K562 (cell line): ENCODE measurements around the gene FKBP8. TPM values are rescaled to one million over a fixed set of nuclear protein-coding genes. Genes with fewer than 3 reads are reported as not detected.

Source experiments
- MECOM ChIP-seq: fragments of 250-450 bp; sonication (Bioruptor Pico); IDR thresholded peaks from 2 replicates; pipeline ENCODE4 v1.8.0; 2022; ENCODE audit warnings: inconsistent platforms
- NFE2L1 ChIP-seq: fragments of 450-650 bp; IDR thresholded peaks from 2 replicates; pipeline ENCODE4 v1.6.1; 2016; ENCODE audit warnings: missing genetic modification characterization, low read depth, mild to moderate bottlenecking, missing compliant biosample characterization, moderate library complexity, borderline replicate concordance
- POLR2AphosphoS5 ChIP-seq: IDR thresholded peaks from 2 replicates; pipeline ENCODE4 v1.6.1; 2011; ENCODE audit warnings: mild to moderate bottlenecking, low read depth, low read length, moderate library complexity; ENCODE audit not compliant: control insufficient read depth, insufficient read depth
- ZNF445 ChIP-seq: fragments of 250-450 bp; sonication (Bioruptor Pico); IDR thresholded peaks from 2 replicates; pipeline ENCODE4 v1.4.0; 2020; ENCODE audit warnings: low read depth, mild to moderate bottlenecking, moderate library complexity
- polyA plus RNA-seq, 8 experiments: library from polyadenylated mRNA; depleted of rRNA in 4 of 8; stranded (reverse) in 5 of 8; unstranded in 3 of 8; fragments of >200 nt; fragmentation: Nextera tagmentation in 2 of 8; fragmentation: Illumina TruSeq in 1 of 8; extraction: Ambion mirVana in 2 of 8; extraction: Trizol in 1 of 8; gene quantifications; 2 replicates each; pipeline versions ENCODE4 v1.2.1 to v1.2.3, GENCODE V29; 2011 to 2014; ENCODE audit warnings: inconsistent platforms in 1 of 8, missing spikeins in 1 of 8
- total RNA-seq, 7 experiments: library from RNA; depleted of rRNA in 6 of 7; stranded (reverse); fragments of >200 nt in 6 of 7; fragmentation: Illumina TruSeq in 2 of 7; extraction: Trizol in 2 of 7; gene quantifications; 2 replicates each; pipeline versions ENCODE4 v1.2.1 to v1.2.3, GENCODE V29; 2011 to 2021; ENCODE audit warnings: low replicate concordance in 1 of 7
- TF ChIP-seq, protein P1 (sequence below): fragments of 450-650 bp; IDR thresholded peaks from 2 replicates; pipeline ENCODE4 v1.6.1; 2016; ENCODE audit warnings: mild to moderate bottlenecking, moderate library complexity
- TF ChIP-seq, protein P2 (sequence below), 2 experiments: fragments of 450-650 bp; IDR thresholded peaks; 2 replicates each; pipeline ENCODE4 v1.6.1; 2016; ENCODE audit warnings: mild to moderate bottlenecking in 2 of 2, borderline replicate concordance in 1 of 2, low read depth in 1 of 2, moderate library complexity in 1 of 2

Gene FKBP8
- total and polyA plus RNA-seq, 9 of the 15 experiments (the other 6 are each of a cell fraction or from before 2014, with no cell fraction given), result 0.46 to 236 (median 104) TPM

DNA sequence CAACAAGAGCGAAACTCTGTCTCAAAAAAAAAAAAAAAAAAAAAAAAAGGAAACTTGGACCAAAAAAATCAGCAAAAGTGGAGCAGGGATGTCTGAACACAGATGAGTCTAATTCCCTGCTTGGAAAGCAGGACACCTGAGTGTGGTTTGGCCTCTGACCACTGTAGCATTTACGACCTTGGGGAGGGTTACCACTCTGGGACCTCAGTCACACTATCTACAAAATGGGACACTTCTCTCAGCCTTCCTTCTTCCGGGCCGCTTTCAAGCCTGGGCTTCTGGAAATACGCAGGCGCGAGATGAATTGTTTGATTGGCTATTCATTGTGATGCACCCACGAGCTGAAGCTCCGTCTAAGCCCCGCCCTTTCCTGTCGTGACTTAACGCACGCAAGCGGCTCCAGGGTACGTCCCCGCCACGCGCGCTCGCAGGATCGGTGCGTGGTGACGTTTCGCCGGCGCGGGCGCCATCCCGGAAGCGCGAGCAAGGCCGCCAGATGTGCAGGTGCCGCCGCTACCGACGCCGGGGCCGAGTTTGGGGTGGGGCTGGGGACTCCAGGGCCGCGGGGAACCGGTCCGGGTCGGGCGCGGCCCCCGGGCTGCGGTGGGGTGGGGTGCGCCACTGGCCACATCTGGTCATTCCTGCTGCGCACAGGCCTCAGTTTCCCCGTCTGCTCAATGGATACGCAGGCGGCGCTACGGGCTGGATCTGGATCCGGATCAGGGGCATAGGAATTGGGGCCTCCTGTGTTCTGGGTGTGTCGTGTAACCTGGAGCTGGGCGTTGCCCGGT, 14.2 kb upstream of the FKBP8 start, which contains the start of gene KXD1 (continued):
- TF ChIP-seq, protein P1, sequence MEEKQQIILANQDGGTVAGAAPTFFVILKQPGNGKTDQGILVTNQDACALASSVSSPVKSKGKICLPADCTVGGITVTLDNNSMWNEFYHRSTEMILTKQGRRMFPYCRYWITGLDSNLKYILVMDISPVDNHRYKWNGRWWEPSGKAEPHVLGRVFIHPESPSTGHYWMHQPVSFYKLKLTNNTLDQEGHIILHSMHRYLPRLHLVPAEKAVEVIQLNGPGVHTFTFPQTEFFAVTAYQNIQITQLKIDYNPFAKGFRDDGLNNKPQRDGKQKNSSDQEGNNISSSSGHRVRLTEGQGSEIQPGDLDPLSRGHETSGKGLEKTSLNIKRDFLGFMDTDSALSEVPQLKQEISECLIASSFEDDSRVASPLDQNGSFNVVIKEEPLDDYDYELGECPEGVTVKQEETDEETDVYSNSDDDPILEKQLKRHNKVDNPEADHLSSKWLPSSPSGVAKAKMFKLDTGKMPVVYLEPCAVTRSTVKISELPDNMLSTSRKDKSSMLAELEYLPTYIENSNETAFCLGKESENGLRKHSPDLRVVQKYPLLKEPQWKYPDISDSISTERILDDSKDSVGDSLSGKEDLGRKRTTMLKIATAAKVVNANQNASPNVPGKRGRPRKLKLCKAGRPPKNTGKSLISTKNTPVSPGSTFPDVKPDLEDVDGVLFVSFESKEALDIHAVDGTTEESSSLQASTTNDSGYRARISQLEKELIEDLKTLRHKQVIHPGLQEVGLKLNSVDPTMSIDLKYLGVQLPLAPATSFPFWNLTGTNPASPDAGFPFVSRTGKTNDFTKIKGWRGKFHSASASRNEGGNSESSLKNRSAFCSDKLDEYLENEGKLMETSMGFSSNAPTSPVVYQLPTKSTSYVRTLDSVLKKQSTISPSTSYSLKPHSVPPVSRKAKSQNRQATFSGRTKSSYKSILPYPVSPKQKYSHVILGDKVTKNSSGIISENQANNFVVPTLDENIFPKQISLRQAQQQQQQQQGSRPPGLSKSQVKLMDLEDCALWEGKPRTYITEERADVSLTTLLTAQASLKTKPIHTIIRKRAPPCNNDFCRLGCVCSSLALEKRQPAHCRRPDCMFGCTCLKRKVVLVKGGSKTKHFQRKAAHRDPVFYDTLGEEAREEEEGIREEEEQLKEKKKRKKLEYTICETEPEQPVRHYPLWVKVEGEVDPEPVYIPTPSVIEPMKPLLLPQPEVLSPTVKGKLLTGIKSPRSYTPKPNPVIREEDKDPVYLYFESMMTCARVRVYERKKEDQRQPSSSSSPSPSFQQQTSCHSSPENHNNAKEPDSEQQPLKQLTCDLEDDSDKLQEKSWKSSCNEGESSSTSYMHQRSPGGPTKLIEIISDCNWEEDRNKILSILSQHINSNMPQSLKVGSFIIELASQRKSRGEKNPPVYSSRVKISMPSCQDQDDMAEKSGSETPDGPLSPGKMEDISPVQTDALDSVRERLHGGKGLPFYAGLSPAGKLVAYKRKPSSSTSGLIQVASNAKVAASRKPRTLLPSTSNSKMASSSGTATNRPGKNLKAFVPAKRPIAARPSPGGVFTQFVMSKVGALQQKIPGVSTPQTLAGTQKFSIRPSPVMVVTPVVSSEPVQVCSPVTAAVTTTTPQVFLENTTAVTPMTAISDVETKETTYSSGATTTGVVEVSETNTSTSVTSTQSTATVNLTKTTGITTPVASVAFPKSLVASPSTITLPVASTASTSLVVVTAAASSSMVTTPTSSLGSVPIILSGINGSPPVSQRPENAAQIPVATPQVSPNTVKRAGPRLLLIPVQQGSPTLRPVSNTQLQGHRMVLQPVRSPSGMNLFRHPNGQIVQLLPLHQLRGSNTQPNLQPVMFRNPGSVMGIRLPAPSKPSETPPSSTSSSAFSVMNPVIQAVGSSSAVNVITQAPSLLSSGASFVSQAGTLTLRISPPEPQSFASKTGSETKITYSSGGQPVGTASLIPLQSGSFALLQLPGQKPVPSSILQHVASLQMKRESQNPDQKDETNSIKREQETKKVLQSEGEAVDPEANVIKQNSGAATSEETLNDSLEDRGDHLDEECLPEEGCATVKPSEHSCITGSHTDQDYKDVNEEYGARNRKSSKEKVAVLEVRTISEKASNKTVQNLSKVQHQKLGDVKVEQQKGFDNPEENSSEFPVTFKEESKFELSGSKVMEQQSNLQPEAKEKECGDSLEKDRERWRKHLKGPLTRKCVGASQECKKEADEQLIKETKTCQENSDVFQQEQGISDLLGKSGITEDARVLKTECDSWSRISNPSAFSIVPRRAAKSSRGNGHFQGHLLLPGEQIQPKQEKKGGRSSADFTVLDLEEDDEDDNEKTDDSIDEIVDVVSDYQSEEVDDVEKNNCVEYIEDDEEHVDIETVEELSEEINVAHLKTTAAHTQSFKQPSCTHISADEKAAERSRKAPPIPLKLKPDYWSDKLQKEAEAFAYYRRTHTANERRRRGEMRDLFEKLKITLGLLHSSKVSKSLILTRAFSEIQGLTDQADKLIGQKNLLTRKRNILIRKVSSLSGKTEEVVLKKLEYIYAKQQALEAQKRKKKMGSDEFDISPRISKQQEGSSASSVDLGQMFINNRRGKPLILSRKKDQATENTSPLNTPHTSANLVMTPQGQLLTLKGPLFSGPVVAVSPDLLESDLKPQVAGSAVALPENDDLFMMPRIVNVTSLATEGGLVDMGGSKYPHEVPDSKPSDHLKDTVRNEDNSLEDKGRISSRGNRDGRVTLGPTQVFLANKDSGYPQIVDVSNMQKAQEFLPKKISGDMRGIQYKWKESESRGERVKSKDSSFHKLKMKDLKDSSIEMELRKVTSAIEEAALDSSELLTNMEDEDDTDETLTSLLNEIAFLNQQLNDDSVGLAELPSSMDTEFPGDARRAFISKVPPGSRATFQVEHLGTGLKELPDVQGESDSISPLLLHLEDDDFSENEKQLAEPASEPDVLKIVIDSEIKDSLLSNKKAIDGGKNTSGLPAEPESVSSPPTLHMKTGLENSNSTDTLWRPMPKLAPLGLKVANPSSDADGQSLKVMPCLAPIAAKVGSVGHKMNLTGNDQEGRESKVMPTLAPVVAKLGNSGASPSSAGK, result no peak
- TF ChIP-seq POLR2AphosphoS5 (peak; percentile 72; the same call in 1 of the 2 replicates), ZNF445 (CRISPR knock-in tag) (no peak), MECOM (CRISPR knock-in tag) (no peak), NFE2L1 (tag) (no peak)
- TF ChIP-seq, protein P2, sequence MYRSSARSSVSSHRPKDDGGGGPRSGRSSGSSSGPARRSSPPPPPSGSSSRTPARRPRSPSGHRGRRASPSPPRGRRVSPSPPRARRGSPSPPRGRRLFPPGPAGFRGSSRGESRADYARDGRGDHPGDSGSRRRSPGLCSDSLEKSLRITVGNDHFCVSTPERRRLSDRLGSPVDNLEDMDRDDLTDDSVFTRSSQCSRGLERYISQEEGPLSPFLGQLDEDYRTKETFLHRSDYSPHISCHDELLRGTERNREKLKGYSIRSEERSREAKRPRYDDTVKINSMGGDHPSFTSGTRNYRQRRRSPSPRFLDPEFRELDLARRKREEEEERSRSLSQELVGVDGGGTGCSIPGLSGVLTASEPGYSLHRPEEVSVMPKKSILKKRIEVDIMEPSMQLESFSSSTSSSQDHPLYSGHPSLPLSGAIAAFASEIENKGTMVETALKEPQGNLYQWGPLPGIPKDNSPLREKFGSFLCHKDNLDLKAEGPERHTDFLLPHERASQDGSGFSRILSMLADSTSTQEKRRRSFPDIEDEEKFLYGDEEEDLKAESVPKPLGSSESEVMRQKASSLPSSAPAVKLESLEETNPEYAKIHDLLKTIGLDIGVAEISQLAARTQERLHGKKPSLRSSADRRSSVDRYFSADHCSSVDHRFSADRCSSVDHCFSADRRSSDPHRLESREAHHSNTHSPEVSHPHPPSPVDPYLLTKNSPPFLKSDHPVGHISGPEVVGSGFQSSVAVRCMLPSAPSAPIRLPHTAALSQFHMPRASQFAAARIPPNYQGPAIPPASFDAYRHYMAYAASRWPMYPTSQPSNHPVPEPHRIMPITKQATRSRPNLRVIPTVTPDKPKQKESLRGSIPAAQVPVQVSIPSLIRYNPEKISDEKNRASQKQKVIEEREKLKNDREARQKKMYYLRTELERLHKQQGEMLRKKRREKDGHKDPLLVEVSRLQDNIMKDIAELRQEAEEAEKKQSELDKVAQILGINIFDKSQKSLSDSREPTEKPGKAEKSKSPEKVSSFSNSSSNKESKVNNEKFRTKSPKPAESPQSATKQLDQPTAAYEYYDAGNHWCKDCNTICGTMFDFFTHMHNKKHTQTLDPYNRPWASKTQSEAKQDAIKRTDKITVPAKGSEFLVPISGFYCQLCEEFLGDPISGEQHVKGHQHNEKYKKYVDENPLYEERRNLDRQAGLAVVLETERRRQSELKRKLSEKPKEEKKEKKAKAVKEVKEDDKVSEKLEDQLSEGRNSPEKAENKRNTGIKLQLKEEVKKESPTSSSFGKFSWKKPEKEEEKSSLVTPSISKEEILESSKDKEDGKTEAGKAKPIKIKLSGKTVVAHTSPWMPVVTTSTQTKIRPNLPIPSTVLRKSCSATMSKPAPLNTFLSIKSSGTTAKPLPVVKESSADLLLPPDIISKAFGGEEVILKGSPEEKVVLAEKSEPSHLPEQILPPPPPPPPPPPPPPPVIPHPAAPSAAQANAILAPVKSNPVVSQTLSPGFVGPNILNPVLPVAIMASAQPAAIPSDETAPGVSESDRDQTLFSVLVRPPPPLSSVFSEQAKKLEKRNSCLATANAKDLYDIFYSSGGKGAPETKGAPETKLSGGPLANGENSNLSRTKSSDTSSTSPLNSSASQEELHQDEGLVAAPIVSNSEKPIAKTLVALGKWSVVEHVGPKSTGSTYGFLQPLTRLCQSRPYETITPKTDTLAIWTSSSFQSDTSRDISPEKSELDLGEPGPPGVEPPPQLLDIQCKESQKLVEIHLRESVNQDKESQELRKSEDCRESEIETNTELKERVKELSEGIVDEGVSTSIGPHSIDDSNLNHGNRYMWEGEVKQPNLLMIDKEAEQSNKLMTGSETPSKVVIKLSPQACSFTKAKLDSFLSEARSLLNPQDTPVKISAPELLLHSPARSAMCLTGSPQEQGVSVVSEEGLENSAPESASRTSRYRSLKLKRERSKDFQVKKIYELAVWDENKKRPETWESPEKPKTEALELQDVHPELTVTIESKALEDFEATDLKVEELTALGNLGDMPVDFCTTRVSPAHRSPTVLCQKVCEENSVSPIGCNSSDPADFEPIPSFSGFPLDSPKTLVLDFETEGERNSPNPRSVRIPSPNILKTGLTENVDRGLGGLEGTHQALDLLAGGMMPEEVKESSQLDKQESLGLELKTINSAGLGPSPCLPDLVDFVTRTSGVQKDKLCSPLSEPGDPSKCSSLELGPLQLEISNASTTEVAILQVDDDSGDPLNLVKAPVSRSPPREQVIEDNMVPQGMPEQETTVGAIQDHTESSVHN (IDR thresholded peaks at IDR 0.05; ENCODE audit: borderline replicate concordance in 1 of 2, low read depth in 1 of 2), result no peak
